Limb (tissue), 2 donors: ENCODE measurements around the gene CTNNBL1.
A peak's percentile ranks its signal among the peaks of the same experiment; 100 is the strongest.

Experiments used
- DNase-seq, 2 donors: peaks; one replicate each; pipeline ENCODE4 v3.0.0-alpha.2; 2016; ENCODE audit errors: extremely low spot score in 2 of 2

Gene CTNNBL1

GRCh38 chr20:37914672-37915433, 221.0 kb downstream of the CTNNBL1 start:
- peak in 1 of 2 donors; percentile 79 for DNase-seq

GRCh38 chr20:37915434-37915787, 221.6 kb downstream of the CTNNBL1 start:
- DNase-seq, result no peak

GRCh38 chr20:37915800-37916570, 222.2 kb downstream of the CTNNBL1 start:
- no peak for DNase-seq

- DNase-seq, result no peak
Measured at GRCh38 chr20:37917461-37917860, 223.6 kb downstream of the CTNNBL1 start.

- no peak for DNase-seq
Measured at GRCh38 chr20:37918035-37918434, 224.2 kb downstream of the CTNNBL1 start.

- no peak for DNase-seq
Measured at GRCh38 chr20:37919389-37920040, 225.7 kb downstream of the CTNNBL1 start.

- DNase-seq, result no peak
Measured at GRCh38 chr20:37920270-37920669, 226.4 kb downstream of the CTNNBL1 start.

- DNase-seq, result no peak
Measured at GRCh38 chr20:37920679-37921322, 227.0 kb downstream of the CTNNBL1 start.

- DNase-seq, result no peak
Measured at GRCh38 chr20:37921341-37921929, 227.6 kb downstream of the CTNNBL1 start.
